Heart right ventricle (tissue), 16 donors: ENCODE results near the gene KCTD21. TPM values are rescaled to one million over a fixed set of nuclear protein-coding genes. Genes with fewer than 3 reads are reported as not detected.
A peak's percentile ranks its signal among the peaks of the same experiment; 100 is the strongest.

Experiments used
- ATAC-seq, 8 donors: fragments of 200-7000 bp; cut with Tn5 transposase; one replicate each; pipeline ENCODE4 v1.9.1; 2020; ENCODE audit warnings: mild to moderate bottlenecking in 8 of 8, moderate library complexity in 8 of 8, moderate number of reproducible peaks in 1 of 8
- DNase-seq, 2 donors: peaks; one replicate each; pipeline ENCODE4 v3.0.0-alpha.2; 2020
- H3K27ac ChIP-seq, 10 donors: fragments of 200-600 bp; sonication (generic) in 2 of 10; one replicate each; pipeline versions ENCODE4 v1.5.0 to v1.8.0; 2020 to 2022; ENCODE audit warnings: mild to moderate bottlenecking in 3 of 10
- H3K27me3 ChIP-seq, 7 donors: fragments of 200-600 bp; one replicate each; pipeline ENCODE4 v1.8.0; 2021 to 2022; ENCODE audit warnings: mild to moderate bottlenecking in 2 of 7
- H3K36me3 ChIP-seq, 9 donors: fragments of 200-600 bp; sonication (generic) in 1 of 9; one replicate each; pipeline versions ENCODE4 v1.5.0 to v1.8.0; 2020 to 2022; ENCODE audit warnings: mild to moderate bottlenecking in 2 of 9
- H3K4me1 ChIP-seq, 9 donors: fragments of 200-600 bp; sonication (generic) in 1 of 9; one replicate each; pipeline versions ENCODE4 v1.5.0 to v1.8.0; 2020 to 2022; ENCODE audit warnings: mild to moderate bottlenecking in 4 of 9
- H3K4me3 ChIP-seq, 10 donors: fragments of 200-600 bp; sonication (generic) in 2 of 10; one replicate each; pipeline versions ENCODE4 v1.5.0 to v1.8.0; 2020 to 2022; ENCODE audit warnings: mild to moderate bottlenecking in 7 of 10, moderate library complexity in 2 of 10
- H3K9me3 ChIP-seq, 11 donors: fragments of 200-600 bp in 10 of 11; sonication (generic) in 2 of 11; one replicate each; pipeline versions ENCODE4 v1.5.0 to v1.8.0; 2013 to 2022; ENCODE audit warnings: mild to moderate bottlenecking in 2 of 11, control low read depth in 1 of 11, moderate library complexity in 1 of 11
- CTCF ChIP-seq, 9 donors: fragments of 200-600 bp; sonication (generic) in 2 of 9; IDR thresholded peaks; one replicate each; pipeline versions ENCODE4 v1.5.0 to v1.8.0; 2021 to 2022; ENCODE audit warnings: antibody characterized with exemption in 9 of 9, mild to moderate bottlenecking in 5 of 9, moderate library complexity in 1 of 9
- WGBS, 2 donors: extraction: QIAGEN DNeasy Blood & Tissue Kit; methylation state at CpG; one replicate each; pipeline ENCODE4 v1.1.7; 2013; ENCODE audit warnings: inconsistent platforms in 1 of 2; 5-methylcytosine and 5-hydroxymethylcytosine counted together
- intact Hi-C, 10 donors: fragments of 100-400 bp; cut with DNase I; formaldehyde crosslinking; loops; one replicate each; pipeline versions ENCODE4 v1.11.1 to v1.14.2; 2022
- polyA plus RNA-seq, 2 donors: library from polyadenylated mRNA; stranded (reverse); fragments of 200-250 nt; gene quantifications; one replicate each; pipeline ENCODE4 v1.2.3, GENCODE V29; 2013
- total RNA-seq, 10 donors: library from RNA; stranded (reverse); fragmentation: NEBNext Ultra II Directional in 3 of 10; extraction: Animal tissue kit (Norgen Biotek cat#: 25700) in 3 of 10; gene quantifications; one replicate each; pipeline versions ENCODE4 v1.2.1 to v1.2.4, GENCODE V29; 2021 to 2023
- donor health status: Arrhythmogenic right ventricular cardiomyopathy.
- donor health status: ischemic (EF 13 %, LVEDD 7.1; RV severe dilation, severe dysfunction).
- donor health status: healthy with polysubstance abuse.
- donor health status: DM: no; HTN: yes; CAD: no.
- donor health status: DM: no; HTN: no; CAD: no.
- donor health status: ischemic (EF 25% LVEDD 6.9; RV normal size, moderate dysfunction).
- donor health status: ischemic (EF 25% LVEDD 5.7; RV mildly dilated, moderate dysfunction).
- donor health status: healthy.
- donor health status: DM: yes; HTN: yes; CAD: no.
- donor health status: Ischemic cardiomyopathy.
- donor health status: ischemic (EF 35%, LVEDD 5.7; RV mildly dilated, moderate dysfunction).
- donor health status: nonischemic (EF 11% LVEDD 7.7; RV severe dilation, severe dysfunction).
- donor health status: DM: yes; HTN: yes; CAD: no.
- donor health status: PGD.
- donor health status: ischemic (EF 29% LVEDD 5.4; RV normal size, mild dysfunction).
- donor health status: nonischemic (EF 23%, LVEDD 6.1; RV moderate dilation, normal function).

Gene KCTD21
- total and polyA plus RNA-seq, 12 donors = 4.2 to 9.9 (median 6.2) TPM

GRCh38 chr11:78166855-78167469, 21.5 kb downstream of the KCTD21 start:
- no peak for DNase-seq
- 81 to 89% methylated on average over 6 of the region's 6 CpGs for WGBS, 2 donors
- H3K27me3 ChIP-seq = no peaks in the 10 kb centered on the region
- peak overlapping the region in 7 of 10 donors; percentile 14 to 92 (median 41) for H3K27ac ChIP-seq
- H3K36me3 ChIP-seq = peaks cover 0 to 5% (median 0%) of the 10 kb centered on the region in 9 donors
- TF ChIP-seq CTCF (IDR thresholded peaks at IDR 0.05) = no peak
- intact Hi-C loops = loop anchor here in 2 of 10 donors (10.0 kb wide), 1 partner anchor 258 kb away; no protein-coding TSS in a partner anchor
- ATAC-seq = no peak
- H3K4me3 ChIP-seq = no peak overlapping the region
- peaks cover 14 to 61% (median 40%) of the 10 kb centered on the region in 9 donors for H3K4me1 ChIP-seq
- peaks cover 0 to 6% (median 0%) of the 10 kb centered on the region in 11 donors for H3K9me3 ChIP-seq

- Histone ChIP-seq H3K9me3 (peaks cover 0 to 6% (median 0%) of the 10 kb centered on the region in 11 donors), H3K27ac (peak overlapping the region in 7 of 10 donors; percentile 9 to 69 (median 33)), H3K4me1 (peaks cover 11 to 58% (median 40%) of the 10 kb centered on the region in 9 donors), H3K36me3 (no peaks in the 10 kb centered on the region), H3K4me3 (no peak overlapping the region), H3K27me3 (no peaks in the 10 kb centered on the region)
- no peak for DNase-seq
- TF ChIP-seq CTCF (IDR thresholded peaks at IDR 0.05) = no peak
- intact Hi-C loops = loop anchor here in 2 of 10 donors (10.0 kb wide), 1 partner anchor 260 kb away; no protein-coding TSS in a partner anchor
- no peak for ATAC-seq
- WGBS, 2 donors = 97 to 99% methylated on average over 2 of the region's 2 CpGs
Measured at GRCh38 chr11:78164471-78164870, 24.0 kb downstream of the KCTD21 start.

GRCh38 chr11:78163828-78164227, 24.6 kb downstream of the KCTD21 start:
- ATAC-seq (peak in 3 of 8 donors; percentile 14 to 49 (median 36)), DNase-seq (no peak)
- Histone ChIP-seq H3K9me3 (peaks cover 0 to 6% (median 0%) of the 10 kb centered on the region in 11 donors), H3K27me3 (no peaks in the 10 kb centered on the region), H3K4me3 (no peak overlapping the region), H3K4me1 (peaks cover 7 to 58% (median 33%) of the 10 kb centered on the region in 9 donors), H3K27ac (peak overlapping the region in 8 of 10 donors; percentile 9 to 69 (median 32)), H3K36me3 (no peaks in the 10 kb centered on the region)
- intact Hi-C loops = loop anchor here in 2 of 10 donors (10.0 kb wide), 1 partner anchor 261 kb away; no protein-coding TSS in a partner anchor
- TF ChIP-seq CTCF (IDR thresholded peaks at IDR 0.05) = no peak
- whole genome bisulfite sequencing, 2 donors = 24 to 30% methylated on average over 2 of the region's 2 CpGs

- ATAC-seq = peak in 4 of 8 donors; percentile 43 to 63 (median 58)
Measured at GRCh38 chr11:78161962-78162371, 26.5 kb downstream of the KCTD21 start.

More at GRCh38 chr11:78161962-78162371, 26.5 kb downstream of the KCTD21 start:
- WGBS, 2 donors = 23 to 28% methylated on average over 5 of the region's 5 CpGs
- H3K27me3 ChIP-seq = no peaks in the 10 kb centered on the region
- TF ChIP-seq CTCF (IDR thresholded peaks at IDR 0.05) = no peak
- DNase-seq = peak; percentile 35 to 48
- no peak overlapping the region for H3K4me3 ChIP-seq
- H3K36me3 ChIP-seq = no peaks in the 10 kb centered on the region
- H3K9me3 ChIP-seq = peaks cover 0 to 6% (median 0%) of the 10 kb centered on the region in 11 donors
- intact Hi-C loops = loop anchor here in 2 of 10 donors (10.0 kb wide), 1 partner anchor 263 kb away; no protein-coding TSS in a partner anchor
- H3K4me1 ChIP-seq = peaks cover 0 to 43% (median 18%) of the 10 kb centered on the region in 9 donors
- peak overlapping the region in 2 of 10 donors; percentile 4 to 6 for H3K27ac ChIP-seq
